HL-60/S4 treated with phorbol 12-myristate 13-acetate at 8.2 ng/mL for 4 days and 3 days (cell line): ENCODE measurements around the gene NLRP9.

Source experiments
- in situ Hi-C: fragments of 300-500 bp; cut with MboI; formaldehyde crosslinking; loops from 2 replicates; pipeline ENCODE4 v1.15.0; 2022; ENCODE audit warnings: low sequenced_read_pairs

The NLRP9 gene

GRCh38 chr19:55674841-55675660 lies 63.2 kb downstream of the NLRP9 start, which contains the start of gene EPN1:
Gene EPN1, plus strand, starts transcription at chr19:55675226. Its CDS starts 3,402 bp downstream, at chr19:55678628.
- in situ Hi-C loops: no loop called here

- in situ Hi-C loops: no loop called here
Measured at GRCh38 chr19:55674459-55674840, 63.8 kb downstream of the NLRP9 start.

GRCh38 chr19:55673889-55674288 lies 64.3 kb downstream of the NLRP9 start:
- in situ Hi-C loops: no loop called here

GRCh38 chr19:55673465-55673864 lies 64.7 kb downstream of the NLRP9 start:
- in situ Hi-C loops: no loop called here

GRCh38 chr19:55672418-55672817 lies 65.8 kb downstream of the NLRP9 start:
- in situ Hi-C loops: no loop called here

- in situ Hi-C loops: no loop called here
Measured at GRCh38 chr19:55671054-55671378, 67.2 kb downstream of the NLRP9 start.

GRCh38 chr19:55670280-55671053 lies 67.7 kb downstream of the NLRP9 start:
- in situ Hi-C loops: no loop called here

GRCh38 chr19:55669418-55670279 lies 68.6 kb downstream of the NLRP9 start:
- in situ Hi-C loops: no loop called here

GRCh38 chr19:55668603-55669348 lies 69.4 kb downstream of the NLRP9 start:
- in situ Hi-C loops: no loop called here

GRCh38 chr19:55667958-55668357 lies 70.2 kb downstream of the NLRP9 start:
- in situ Hi-C loops: no loop called here

GRCh38 chr19:55667511-55667910 lies 70.7 kb downstream of the NLRP9 start:
- in situ Hi-C loops: no loop called here

- in situ Hi-C loops: no loop called here
Measured at GRCh38 chr19:55667006-55667381, 71.2 kb downstream of the NLRP9 start.

- in situ Hi-C loops: no loop called here
Measured at GRCh38 chr19:55666343-55667005, 71.7 kb downstream of the NLRP9 start.

GRCh38 chr19:55663846-55664536 lies 74.2 kb downstream of the NLRP9 start:
- in situ Hi-C loops: no loop called here

- in situ Hi-C loops: no loop called here
Measured at GRCh38 chr19:55661826-55662225, 76.4 kb downstream of the NLRP9 start.

GRCh38 chr19:55660991-55661390 lies 77.2 kb downstream of the NLRP9 start:
- in situ Hi-C loops: no loop called here

- in situ Hi-C loops: no loop called here
Measured at GRCh38 chr19:55660404-55660803, 77.8 kb downstream of the NLRP9 start.

GRCh38 chr19:55659822-55660221 lies 78.4 kb downstream of the NLRP9 start:
- in situ Hi-C loops: no loop called here

GRCh38 chr19:55658846-55659459 lies 79.2 kb downstream of the NLRP9 start:
- in situ Hi-C loops: no loop called here
